Activated naive CD4-positive, alpha-beta T cell treated with anti-CD3 and anti-CD28 coated beads, Interleukin-2, amount 50 U/mL, for 72 hours (primary cell): ENCODE measurements around the gene PLA2G12B. TPM values are rescaled to one million over a fixed set of nuclear protein-coding genes. Genes with fewer than 3 reads are reported as not detected.
"Not testable (repeated sequence)": the region's sequence is repeated elsewhere in the genome, so short reads cannot be mapped to it uniquely, and the experiment has no call there.

ENCODE experiments used
- ATAC-seq, 2 donors: fragments of 150-1000 bp; cut with Tn5 transposase; 2 replicates each; pipeline ENCODE4 v1.10.0; 2021; ENCODE audit warnings: mild to moderate bottlenecking in 2 of 2, moderate library complexity in 2 of 2
- DNase-seq, 2 donors: peaks; one replicate each; pipeline ENCODE4 v3.0.0; 2021 to 2022; ENCODE audit warnings: low spot score in 2 of 2
- H3K27ac Mint-ChIP-seq, 2 donors: one replicate each; pipeline ENCODE4 v1.8.0; 2022; ENCODE audit warnings: mild to moderate bottlenecking in 2 of 2, mixed read lengths in 2 of 2
- H3K36me3 Mint-ChIP-seq, 2 donors: one replicate each; pipeline ENCODE4 v1.8.0; 2022; ENCODE audit warnings: mixed read lengths in 2 of 2
- H3K9me3 Mint-ChIP-seq, 2 donors: one replicate each; pipeline ENCODE4 v1.8.0; 2022; ENCODE audit warnings: mixed read lengths in 2 of 2
- total RNA-seq, 2 donors: library from RNA; stranded (reverse); gene quantifications; one replicate each; pipeline ENCODE4 v1.2.3, GENCODE V29; 2022

Gene PLA2G12B
- total RNA-seq, 2 donors from 2014 or later, result not detected

- ATAC-seq (no peak), DNase-seq (no peak)
- Mint-ChIP-seq H3K27ac (no peak overlapping the region), H3K36me3 (no peaks in the 10 kb centered on the region), H3K9me3 (no peaks in the 10 kb centered on the region)
Measured at GRCh38 chr10:72952189-72952588, 2.4 kb downstream of the PLA2G12B start.

DNA sequence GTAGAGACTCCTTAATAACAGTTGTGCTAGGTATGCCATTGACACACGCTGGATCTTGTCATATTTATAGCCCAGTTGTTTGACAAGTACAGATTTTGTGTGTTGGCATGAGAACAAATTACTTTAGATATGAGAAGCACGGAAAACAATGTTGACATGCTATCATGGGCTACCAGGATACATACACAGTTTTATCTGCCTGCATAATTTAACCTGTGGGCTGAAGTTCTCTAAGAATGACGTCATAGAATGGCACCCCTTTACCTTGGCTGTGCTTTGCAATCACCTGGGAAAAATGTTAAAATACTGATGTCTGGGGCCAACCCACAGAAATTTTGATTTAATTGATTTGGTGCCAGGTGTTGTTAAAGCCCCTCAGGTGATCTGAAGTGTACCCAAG, 2.8 kb downstream of the PLA2G12B start:
- no peak overlapping the region for H3K27ac Mint-ChIP-seq

DNA sequence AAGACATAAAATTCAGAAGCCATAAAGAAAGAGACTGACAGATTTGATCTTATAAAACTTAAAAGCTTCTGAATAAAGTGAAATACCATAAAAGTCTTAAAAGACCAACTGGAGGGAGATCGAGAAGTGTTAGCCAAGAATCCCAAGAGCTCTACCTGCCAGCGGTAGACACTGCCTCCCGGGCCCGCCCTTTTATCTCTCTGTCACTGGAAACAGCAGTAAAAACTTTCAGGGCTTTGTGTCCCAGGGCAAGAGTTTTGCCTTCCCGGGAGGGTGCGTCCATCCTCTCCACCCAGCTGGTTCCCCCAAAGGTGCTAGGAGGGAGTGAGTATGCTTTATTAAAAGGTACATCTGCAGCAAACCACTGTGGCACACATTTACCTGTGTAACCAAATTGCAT, 5.8 kb downstream of the PLA2G12B start:
- H3K9me3 Mint-ChIP-seq, result no peaks in the 10 kb centered on the region

More for the DNA sequence above, 2.8 kb downstream of the PLA2G12B start:
- DNase-seq, result no peak
- no peak for ATAC-seq
- Mint-ChIP-seq H3K36me3 (no peaks in the 10 kb centered on the region), H3K9me3 (no peaks in the 10 kb centered on the region)

DNA sequence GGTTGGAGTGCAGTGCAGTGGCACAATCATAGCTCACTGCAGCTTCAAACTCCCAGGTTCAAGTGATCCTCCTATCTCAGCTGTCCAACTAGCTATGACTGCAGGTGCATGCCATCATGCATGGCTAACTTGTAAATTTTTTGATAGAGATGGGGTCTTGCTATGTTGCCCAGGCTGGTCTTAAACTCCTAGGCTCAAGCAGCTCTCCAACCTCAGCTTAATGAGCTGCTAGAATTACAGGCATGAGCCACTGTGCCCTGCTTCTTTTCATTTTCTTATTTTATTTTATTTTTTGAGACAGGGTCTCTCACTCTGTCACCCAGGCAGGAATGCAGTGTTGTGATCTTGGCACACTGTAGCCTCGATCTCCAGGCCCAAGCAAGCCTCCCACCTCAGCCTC, 7.6 kb downstream of the PLA2G12B start:
- Mint-ChIP-seq H3K36me3 (no peaks in the 10 kb centered on the region), H3K27ac (no peak overlapping the region), H3K9me3 (no peaks in the 10 kb centered on the region)
- ATAC-seq (no peak), DNase-seq (no peak)

More for the DNA sequence above, 5.8 kb downstream of the PLA2G12B start:
- no peaks in the 10 kb centered on the region for H3K36me3 Mint-ChIP-seq
- no peak for ATAC-seq
- DNase-seq, result no peak
- no peak overlapping the region for H3K27ac Mint-ChIP-seq

GRCh38 chr10:72943498-72944234, 10.9 kb downstream of the PLA2G12B start:
- H3K9me3 Mint-ChIP-seq, result no peaks in the 10 kb centered on the region
- ATAC-seq (no peak), DNase-seq (no peak)
- no peaks in the 10 kb centered on the region for H3K36me3 Mint-ChIP-seq
- no peak overlapping the region for H3K27ac Mint-ChIP-seq

DNA sequence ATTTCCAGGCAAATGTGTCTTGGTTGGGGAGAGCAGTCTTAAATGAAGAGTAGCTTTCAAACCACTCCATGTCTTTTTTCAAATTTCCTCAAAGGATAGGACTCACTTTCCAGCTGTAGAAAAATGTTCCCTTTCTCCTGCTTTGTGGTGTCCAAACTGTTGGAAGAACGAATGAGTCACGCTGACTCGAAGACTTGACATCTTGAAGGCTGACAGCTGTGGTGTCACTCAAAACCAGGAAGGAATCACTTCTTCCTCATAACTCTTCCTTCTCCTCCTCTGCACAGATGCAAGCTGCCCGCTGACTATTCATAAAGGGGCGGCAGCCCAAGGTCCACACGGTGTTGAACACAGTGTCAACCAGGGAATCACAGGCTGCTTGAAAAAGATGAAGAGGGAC, 19.2 kb downstream of the PLA2G12B start:
- Mint-ChIP-seq H3K9me3 (no peaks in the 10 kb centered on the region), H3K36me3 (no peaks in the 10 kb centered on the region), H3K27ac (no peak overlapping the region)
- no peak for DNase-seq
- ATAC-seq, result no peak

DNA sequence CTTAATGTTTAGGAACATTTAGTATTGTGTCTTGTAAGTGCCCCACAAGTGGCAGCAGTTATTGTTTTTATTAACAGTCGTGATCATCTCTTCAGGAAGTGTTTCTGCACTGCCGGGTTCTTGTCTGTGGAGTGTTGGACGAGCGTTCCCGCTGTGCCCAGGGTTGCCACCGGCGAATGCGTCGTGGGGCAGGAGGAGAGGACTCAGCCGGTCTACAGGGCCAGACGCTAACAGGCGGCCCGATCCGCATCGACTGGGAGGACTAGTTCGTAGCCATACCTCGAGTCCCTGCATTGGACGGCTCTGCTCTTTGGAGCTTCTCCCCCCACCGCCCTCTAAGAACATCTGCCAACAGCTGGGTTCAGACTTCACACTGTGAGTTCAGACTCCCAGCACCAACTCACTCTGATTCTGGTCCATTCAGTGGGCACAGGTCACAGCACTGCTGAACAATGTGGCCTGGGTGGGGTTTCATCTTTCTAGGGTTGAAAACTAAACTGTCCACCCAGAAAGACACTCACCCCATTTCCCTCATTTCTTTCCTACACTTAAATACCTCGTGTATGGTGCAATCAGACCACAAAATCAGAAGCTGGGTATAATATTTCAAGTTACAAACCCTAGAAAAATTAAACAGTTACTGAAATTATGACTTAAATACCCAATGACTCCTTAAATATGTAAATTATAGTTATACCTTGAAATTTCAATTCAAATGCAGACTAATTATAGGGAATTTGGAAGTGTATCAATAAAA, 22.2 kb downstream of the PLA2G12B start:
- no peaks in the 10 kb centered on the region for H3K9me3 Mint-ChIP-seq

DNA sequence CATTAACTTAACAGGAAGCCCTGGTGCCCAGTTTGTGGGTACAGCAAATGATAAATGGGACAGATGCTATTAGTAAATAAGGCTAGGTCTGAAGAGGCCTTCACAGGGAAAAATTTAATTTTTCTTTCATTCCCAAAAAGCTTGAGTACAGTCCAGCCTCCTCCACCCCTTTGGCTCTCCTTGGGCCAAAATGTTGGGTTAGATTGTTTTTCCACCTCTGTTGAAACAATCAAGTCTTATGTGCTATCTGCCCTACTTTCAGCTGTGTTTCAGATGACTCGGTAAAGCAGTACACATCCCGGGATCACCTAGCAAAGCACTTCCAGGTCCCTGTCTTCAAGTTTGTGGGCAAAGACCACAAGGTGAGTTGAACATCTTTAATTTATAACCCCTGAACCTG, 24.3 kb downstream of the PLA2G12B start:
- ATAC-seq (no peak), DNase-seq (no peak)
- Mint-ChIP-seq H3K9me3 (no peaks in the 10 kb centered on the region), H3K27ac (no peak overlapping the region), H3K36me3 (no peaks in the 10 kb centered on the region)

More for the DNA sequence above, 22.2 kb downstream of the PLA2G12B start:
- H3K36me3 Mint-ChIP-seq, result no peaks in the 10 kb centered on the region
- ATAC-seq, result no peak
- DNase-seq, result no peak
- no peak overlapping the region for H3K27ac Mint-ChIP-seq

- no peaks in the 10 kb centered on the region for H3K9me3 Mint-ChIP-seq
- DNase-seq, result no peak
- no peak for ATAC-seq
- no peaks in the 10 kb centered on the region for H3K36me3 Mint-ChIP-seq
- no peak overlapping the region for H3K27ac Mint-ChIP-seq
Measured at GRCh38 chr10:72928798-72929197, 25.8 kb downstream of the PLA2G12B start.

DNA sequence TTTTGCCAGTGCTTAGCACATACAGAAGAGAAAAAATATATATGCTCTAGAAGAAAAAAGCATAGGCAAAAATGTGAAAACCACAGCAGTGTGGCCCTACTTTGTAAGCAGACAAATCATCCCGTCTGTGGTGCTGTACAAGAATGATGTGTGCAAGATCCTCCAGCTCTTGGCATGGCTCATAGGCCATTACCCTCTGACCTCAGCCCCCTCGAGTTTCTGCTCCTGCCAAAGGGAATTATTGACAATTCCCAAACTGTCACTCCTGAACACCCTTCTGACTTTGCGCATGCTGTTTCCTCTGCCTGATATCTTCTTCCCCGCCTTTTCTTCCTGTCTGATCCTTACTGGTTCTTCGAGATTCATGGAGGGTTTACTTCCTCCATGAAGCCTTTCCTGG, 27.1 kb downstream of the PLA2G12B start:
- Mint-ChIP-seq H3K9me3 (peaks cover 1% of the 10 kb centered on the region in 2 donors), H3K27ac (no peak overlapping the region), H3K36me3 (peaks cover 0 to 2% of the 10 kb centered on the region in 2 donors)
- DNase-seq, result no peak
- no peak for ATAC-seq

DNA sequence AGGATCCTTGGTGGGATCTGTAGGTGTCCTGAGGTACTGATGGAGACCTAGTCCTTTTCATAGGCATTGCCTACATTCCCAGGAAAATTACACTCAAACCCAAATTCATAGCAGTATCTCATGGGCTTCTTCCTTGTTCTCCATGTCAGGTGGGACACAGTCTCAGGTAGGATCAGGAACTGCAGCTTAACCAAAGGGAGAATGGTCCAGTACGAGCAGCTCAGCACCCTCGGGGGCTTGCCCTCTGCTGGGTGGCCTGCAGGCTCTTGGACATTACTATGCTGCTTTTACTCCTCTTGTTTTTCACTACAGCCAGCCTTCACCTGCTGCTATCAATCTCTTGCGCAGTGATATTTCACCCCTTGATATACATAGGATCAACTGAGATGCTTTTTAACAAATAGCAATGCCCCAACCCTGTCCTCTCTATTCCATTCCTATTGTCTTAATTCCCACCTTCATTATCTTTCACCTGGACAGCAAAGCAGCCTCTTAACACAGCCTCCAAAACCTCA, 28.6 kb downstream of the PLA2G12B start:
- no peak overlapping the region for H3K27ac Mint-ChIP-seq
- DNase-seq (no peak), ATAC-seq (no peak)

DNA sequence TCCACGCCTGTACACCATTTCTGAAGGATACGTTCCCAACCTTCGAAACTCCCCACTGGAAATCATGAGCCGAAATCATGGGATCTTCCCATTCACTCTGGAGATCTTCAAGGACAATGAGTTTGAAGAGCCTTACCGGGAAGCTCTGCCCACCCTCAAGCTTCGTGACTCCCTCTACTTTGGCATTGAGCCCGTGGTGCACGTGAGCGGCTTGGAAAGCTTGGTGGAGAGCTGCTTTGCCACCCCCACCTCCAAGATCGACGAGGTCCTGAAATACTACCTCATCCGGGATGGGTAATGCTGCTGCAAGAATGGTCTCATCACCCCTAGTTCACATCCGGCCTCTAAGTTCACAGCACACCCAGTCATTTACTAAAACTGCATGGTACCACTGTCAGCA, 30.3 kb downstream of the PLA2G12B start:
- Mint-ChIP-seq H3K36me3 (peaks cover 10 to 20% of the 10 kb centered on the region in 2 donors), H3K9me3 (peaks cover 10 to 16% of the 10 kb centered on the region in 2 donors), H3K27ac (no peak overlapping the region)
- ATAC-seq, result no peak
- no peak for DNase-seq

More for the DNA sequence above, 28.6 kb downstream of the PLA2G12B start:
- Mint-ChIP-seq H3K36me3 (peaks cover 3 to 12% of the 10 kb centered on the region in 2 donors), H3K9me3 (peaks cover 10% of the 10 kb centered on the region in 2 donors)

DNA sequence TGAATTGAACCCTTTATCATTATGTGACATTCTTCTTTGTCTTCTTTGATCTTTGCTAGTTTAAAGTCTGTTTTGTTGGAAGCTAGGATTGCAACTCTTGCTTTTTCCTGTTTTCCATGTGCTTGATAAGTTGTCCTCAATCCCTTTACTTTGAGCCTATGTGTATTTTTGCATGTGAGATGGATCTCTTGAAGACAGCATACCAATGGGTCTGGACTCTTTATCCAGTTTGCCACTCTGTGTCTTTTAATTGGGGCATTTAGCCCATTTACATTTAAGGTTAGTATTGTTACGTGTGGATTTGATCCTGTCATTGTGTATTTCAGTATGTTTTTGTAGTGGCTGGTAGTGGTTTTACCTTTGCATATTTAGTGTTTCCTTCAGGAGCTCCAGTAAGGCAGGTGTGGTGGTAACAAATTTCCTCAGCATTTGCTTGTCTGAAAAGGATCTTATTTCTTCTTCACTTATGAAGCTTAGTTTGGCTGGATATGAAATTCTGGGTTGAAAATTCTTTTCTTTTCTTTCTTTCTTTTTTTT, 33.4 kb downstream of the PLA2G12B start:
- peaks cover 10 to 20% of the 10 kb centered on the region in 2 donors for H3K36me3 Mint-ChIP-seq
- not testable (repeated sequence) for DNase-seq, ATAC-seq, H3K27ac Mint-ChIP-seq
- peaks cover 10 to 16% of the 10 kb centered on the region in 2 donors for H3K9me3 Mint-ChIP-seq

DNA sequence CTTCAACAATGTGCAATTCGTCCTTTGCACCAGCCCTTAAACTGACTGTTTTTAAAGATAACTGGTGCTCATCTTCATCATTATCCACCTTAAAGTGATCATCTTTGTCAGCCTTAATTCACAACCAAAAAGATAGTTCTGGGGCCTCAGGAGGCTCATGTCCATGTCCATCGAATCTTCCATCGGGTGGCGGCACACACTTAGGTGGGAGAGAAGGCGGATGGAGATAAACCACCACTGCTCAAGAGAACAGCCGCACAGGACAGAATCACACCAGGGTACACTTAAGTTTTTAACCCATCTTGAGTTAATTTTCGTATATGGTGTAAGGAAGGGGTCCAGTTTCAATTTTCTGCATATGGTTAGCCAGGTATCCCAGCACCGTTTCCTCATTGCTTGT, 36.3 kb downstream of the PLA2G12B start:
- peaks cover 10 to 20% of the 10 kb centered on the region in 2 donors for H3K36me3 Mint-ChIP-seq
- no peak for DNase-seq
- H3K27ac Mint-ChIP-seq, result no peak overlapping the region
- ATAC-seq, result no peak
- peaks cover 10 to 16% of the 10 kb centered on the region in 2 donors for H3K9me3 Mint-ChIP-seq

- Mint-ChIP-seq H3K36me3 (peaks cover 10 to 20% of the 10 kb centered on the region in 2 donors), H3K9me3 (peaks cover 10 to 16% of the 10 kb centered on the region in 2 donors)
- DNase-seq, H3K27ac Mint-ChIP-seq, ATAC-seq: not testable (repeated sequence)
Measured at GRCh38 chr10:72917803-72918332, 36.7 kb downstream of the PLA2G12B start.

GRCh38 chr10:72917201-72917600, 37.4 kb downstream of the PLA2G12B start:
- peaks cover 10 to 15% of the 10 kb centered on the region in 2 donors for H3K36me3 Mint-ChIP-seq
- not testable (repeated sequence) for H3K27ac Mint-ChIP-seq, DNase-seq, ATAC-seq
- H3K9me3 Mint-ChIP-seq, result peaks cover 6 to 12% of the 10 kb centered on the region in 2 donors

DNA sequence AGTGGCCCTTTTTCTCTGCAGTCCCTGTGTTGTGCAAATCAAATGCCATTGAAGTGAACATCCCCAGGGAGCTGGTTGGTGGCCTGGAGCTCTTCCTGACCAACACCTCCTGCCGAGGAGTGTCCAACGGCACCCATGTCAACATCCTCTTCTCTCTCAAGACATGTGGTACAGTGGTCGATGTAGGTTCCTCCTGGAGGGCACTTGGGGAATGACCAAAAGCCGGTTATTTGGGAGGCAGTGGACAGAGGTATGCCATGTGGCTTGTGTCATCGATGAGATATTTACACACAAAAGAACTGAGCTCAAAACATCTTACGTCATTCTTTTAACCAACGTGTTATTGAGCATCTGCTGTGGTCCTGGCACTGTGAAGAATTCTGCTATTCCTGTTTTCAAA, 41.3 kb downstream of the PLA2G12B start:
- ATAC-seq (no peak), DNase-seq (no peak)
- Mint-ChIP-seq H3K9me3 (no peaks in the 10 kb centered on the region), H3K36me3 (no peaks in the 10 kb centered on the region), H3K27ac (no peak overlapping the region)
